ENCODE results near the gene TPRA1. TPM values are rescaled to one million over a fixed set of nuclear protein-coding genes. Genes with fewer than 3 reads are reported as not detected.

Gene TPRA1
- total RNA-seq, 4 donors from 2014 or later: 19.9 to 43.1 (median 33.1) TPM

DNA sequence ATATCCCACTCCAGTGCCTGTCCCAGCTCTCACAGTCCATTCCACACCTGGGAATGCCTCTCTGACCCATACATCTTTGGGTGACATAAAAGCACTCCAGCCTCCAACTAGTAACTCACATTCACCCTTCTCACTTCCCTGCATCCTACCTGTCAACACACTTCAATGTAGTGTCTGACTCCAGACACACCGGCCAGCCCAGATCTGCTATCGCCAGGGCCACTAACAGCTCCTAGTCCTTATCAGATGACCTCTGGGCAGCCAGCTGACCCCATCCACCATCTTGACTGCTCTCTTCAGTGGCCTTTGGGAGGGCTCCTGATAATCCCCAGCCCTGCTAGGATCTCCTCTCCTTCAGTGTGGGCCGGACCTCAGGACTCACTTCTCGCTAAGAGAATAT, 4.8 kb upstream of the TPRA1 start:
- Histone ChIP-seq H3K27ac (replicated peaks in 1 of 4) (no peak overlapping the region), H3K4me1 (peaks cover 16 to 31% (median 28%) of the 10 kb centered on the region in 4 donors), H3K4me3 (no peak overlapping the region), H3K27me3 (no peaks in the 10 kb centered on the region), H3K9me3 (no peaks in the 10 kb centered on the region), H3K36me3 (peaks cover 0 to 3% (median 0%) of the 10 kb centered on the region in 4 donors)
- no peak for DNase-seq (ENCODE audit: extremely low spot score)
- intact Hi-C loops (cut with DNase I): no loop called here
- WGBS: 68% methylated on average over 4 of the region's 4 CpGs
- TF ChIP-seq POLR2A (IDR thresholded peaks at IDR 0.05; ENCODE audit: low read depth): no peak
- no peak for TF ChIP-seq POLR2AphosphoS5 (IDR thresholded peaks at IDR 0.05)
- no peak for TF ChIP-seq EP300 (IDR thresholded peaks at IDR 0.05)
- TF ChIP-seq, protein P1, sequence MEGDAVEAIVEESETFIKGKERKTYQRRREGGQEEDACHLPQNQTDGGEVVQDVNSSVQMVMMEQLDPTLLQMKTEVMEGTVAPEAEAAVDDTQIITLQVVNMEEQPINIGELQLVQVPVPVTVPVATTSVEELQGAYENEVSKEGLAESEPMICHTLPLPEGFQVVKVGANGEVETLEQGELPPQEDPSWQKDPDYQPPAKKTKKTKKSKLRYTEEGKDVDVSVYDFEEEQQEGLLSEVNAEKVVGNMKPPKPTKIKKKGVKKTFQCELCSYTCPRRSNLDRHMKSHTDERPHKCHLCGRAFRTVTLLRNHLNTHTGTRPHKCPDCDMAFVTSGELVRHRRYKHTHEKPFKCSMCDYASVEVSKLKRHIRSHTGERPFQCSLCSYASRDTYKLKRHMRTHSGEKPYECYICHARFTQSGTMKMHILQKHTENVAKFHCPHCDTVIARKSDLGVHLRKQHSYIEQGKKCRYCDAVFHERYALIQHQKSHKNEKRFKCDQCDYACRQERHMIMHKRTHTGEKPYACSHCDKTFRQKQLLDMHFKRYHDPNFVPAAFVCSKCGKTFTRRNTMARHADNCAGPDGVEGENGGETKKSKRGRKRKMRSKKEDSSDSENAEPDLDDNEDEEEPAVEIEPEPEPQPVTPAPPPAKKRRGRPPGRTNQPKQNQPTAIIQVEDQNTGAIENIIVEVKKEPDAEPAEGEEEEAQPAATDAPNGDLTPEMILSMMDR (IDR thresholded peaks at IDR 0.05): no peak

DNA sequence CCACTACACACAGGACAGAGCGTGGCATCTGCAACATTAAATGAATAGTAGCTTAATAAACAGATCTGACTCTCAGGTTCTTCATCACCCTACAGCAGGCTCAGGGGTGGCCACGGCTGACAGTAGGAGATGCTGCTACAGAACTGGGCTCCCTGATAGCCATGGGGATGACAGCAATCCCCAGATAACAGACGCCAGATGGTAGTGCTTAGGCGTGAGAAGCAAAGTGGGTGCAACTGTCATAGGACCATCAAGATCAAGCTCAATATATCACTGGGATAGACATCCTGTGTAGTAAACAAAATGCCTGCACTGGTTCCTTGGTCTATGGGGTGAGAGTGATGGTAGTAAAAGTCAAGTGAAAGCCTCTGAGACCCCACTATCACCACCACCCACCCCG, 2.6 kb upstream of the TPRA1 start:
- H3K4me1 ChIP-seq: peaks cover 27 to 35% (median 34%) of the 10 kb centered on the region in 4 donors
- no peak for DNase-seq (ENCODE audit: extremely low spot score)
- no peaks in the 10 kb centered on the region for H3K36me3 ChIP-seq
- intact Hi-C loops (cut with DNase I): no loop called here
- H3K9me3 ChIP-seq: no peaks in the 10 kb centered on the region
- H3K4me3 ChIP-seq: no peak overlapping the region
- H3K27ac ChIP-seq (replicated peaks in 1 of 4): no peak overlapping the region
- H3K27me3 ChIP-seq: no peaks in the 10 kb centered on the region
- 87% methylated on average over 5 of the region's 5 CpGs for WGBS
- no peak for TF ChIP-seq EP300 (IDR thresholded peaks at IDR 0.05)
- TF ChIP-seq POLR2A (IDR thresholded peaks at IDR 0.05; ENCODE audit: low read depth): no peak
- TF ChIP-seq POLR2AphosphoS5 (IDR thresholded peaks at IDR 0.05): no peak
- TF ChIP-seq, protein P1 (IDR thresholded peaks at IDR 0.05): no peak

DNA sequence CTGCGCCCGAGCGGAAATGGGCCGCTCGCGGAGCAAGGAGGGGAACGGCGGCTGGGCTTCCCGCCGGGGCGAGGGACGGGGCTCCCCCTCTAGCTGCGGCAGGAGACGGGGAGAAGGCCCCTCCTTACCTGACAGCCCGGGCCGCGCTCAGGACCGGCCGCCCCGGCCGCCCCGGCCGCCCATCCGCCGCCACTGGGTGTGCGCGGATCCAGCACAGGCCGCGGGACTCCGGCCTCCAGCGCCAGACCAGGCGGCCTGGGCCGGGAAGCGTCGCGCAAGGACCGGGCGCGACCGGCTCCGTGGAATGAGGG, 296 bp downstream of the TPRA1 start:
- TF ChIP-seq POLR2AphosphoS5 (IDR thresholded peaks at IDR 0.05) (no peak), POLR2A (IDR thresholded peaks at IDR 0.05; ENCODE audit: low read depth) (no peak), EP300 (IDR thresholded peaks at IDR 0.05) (no peak)
- TF ChIP-seq, protein P1 (IDR thresholded peaks at IDR 0.05): no peak
- no peak for DNase-seq (ENCODE audit: extremely low spot score)
- Histone ChIP-seq H3K27me3 (no peaks in the 10 kb centered on the region), H3K27ac (replicated peaks in 1 of 4) (peak overlapping the region; percentile 88 to 97 (median 94)), H3K4me1 (peaks cover 39 to 57% (median 56%) of the 10 kb centered on the region in 4 donors), H3K36me3 (peaks cover 0 to 3% (median 0%) of the 10 kb centered on the region in 4 donors), H3K9me3 (no peaks in the 10 kb centered on the region), H3K4me3 (peak overlapping the region; percentile 87 to 97 (median 92))
- 0% methylated on average over 9 of the region's 41 CpGs for WGBS
- intact Hi-C loops (cut with DNase I): no loop called here

DNA sequence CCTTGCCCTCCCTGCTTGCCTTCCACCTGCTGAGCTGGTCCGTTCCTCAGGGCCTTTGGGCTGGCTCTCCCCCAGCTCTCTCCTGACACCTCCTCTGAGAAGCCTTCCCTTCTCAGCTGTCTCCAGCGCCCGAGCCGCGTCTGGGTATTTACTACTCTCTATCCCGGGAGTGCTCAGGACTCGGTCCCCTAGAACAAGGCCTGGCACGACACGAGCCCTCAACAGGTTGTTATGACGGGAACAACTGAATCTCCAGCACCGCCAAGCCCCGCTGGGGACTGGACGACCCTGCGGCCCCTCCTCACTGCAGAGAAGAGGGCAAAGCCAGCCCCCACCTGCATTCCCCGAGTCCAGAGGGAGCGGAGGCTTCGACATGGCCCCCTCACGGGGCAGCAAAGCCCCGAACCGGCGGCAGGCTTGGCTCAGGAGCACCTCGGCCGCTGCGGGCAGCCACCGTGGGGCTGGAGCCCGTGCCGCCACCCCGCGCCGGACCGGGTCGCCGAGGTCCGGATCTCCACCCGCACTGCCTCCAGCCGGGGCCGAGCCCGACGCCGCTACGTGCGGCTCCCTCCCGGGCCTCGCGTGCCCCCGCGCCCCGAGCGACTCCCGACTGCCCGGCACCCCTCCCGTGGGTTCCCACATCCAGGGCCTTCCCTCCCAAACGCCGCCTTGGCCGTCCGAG, 792 bp downstream of the TPRA1 start:
- H3K27me3 ChIP-seq: no peaks in the 10 kb centered on the region
- WGBS: 0% methylated on average over 15 of the region's 56 CpGs
- peaks cover 43 to 62% (median 61%) of the 10 kb centered on the region in 4 donors for H3K4me1 ChIP-seq
- intact Hi-C loops (cut with DNase I): no loop called here
- peak overlapping the region; percentile 87 to 97 (median 92) for H3K4me3 ChIP-seq
- TF ChIP-seq EP300 (IDR thresholded peaks at IDR 0.05): no peak
- no peak for TF ChIP-seq POLR2A (IDR thresholded peaks at IDR 0.05; ENCODE audit: low read depth)
- no peak for TF ChIP-seq POLR2AphosphoS5 (IDR thresholded peaks at IDR 0.05)
- DNase-seq (ENCODE audit: extremely low spot score): no peak
- no peaks in the 10 kb centered on the region for H3K9me3 ChIP-seq
- H3K36me3 ChIP-seq: peaks cover 0 to 3% (median 0%) of the 10 kb centered on the region in 4 donors
- peak overlapping the region; percentile 88 to 97 (median 94) for H3K27ac ChIP-seq (replicated peaks in 1 of 4)

DNA sequence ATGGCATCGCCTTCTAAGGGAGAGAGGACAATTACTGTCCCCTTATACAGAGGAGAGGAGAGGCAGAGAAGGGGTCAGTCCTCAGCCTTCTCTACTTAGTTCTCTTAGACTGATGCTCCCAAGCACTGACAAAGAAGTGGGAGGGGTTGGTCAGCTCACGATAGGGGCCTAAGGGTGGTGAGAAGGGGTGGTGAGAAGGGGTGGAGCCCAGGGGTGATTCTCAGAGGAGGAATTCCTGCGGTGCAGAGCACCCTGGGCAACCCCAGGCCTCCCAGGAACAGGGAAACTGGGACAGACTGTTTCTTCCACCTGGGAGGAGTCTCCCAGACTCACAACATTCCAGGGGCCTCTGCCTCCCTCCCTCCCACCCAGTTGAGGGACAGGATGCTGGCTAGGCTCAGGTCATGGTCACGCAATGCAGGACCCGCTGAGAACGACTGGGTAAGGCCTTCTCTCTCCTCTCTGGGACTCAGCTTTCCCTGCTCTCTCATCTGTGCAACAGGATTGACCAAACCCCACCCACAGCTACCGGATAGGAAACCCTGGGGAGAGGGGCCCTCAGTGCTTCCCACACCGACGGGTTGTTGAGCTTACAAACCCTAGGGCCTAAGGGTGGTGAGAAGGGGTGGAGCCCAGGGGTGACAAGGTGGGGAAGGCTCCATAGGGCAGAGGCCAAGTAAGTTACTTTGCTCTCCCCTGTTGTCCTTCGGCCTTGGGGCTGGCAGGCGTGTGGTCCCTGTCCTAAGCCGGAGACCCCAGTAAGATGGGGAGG, 1.5 kb downstream of the TPRA1 start:
- H3K36me3 ChIP-seq: peaks cover 0 to 3% (median under 1%) of the 10 kb centered on the region in 4 donors
- peaks cover 43 to 65% (median 62%) of the 10 kb centered on the region in 4 donors for H3K4me1 ChIP-seq
- intact Hi-C loops (cut with DNase I): no loop called here
- no peaks in the 10 kb centered on the region for H3K27me3 ChIP-seq
- TF ChIP-seq EP300 (IDR thresholded peaks at IDR 0.05): no peak
- TF ChIP-seq POLR2A (IDR thresholded peaks at IDR 0.05; ENCODE audit: low read depth): no peak
- TF ChIP-seq POLR2AphosphoS5 (IDR thresholded peaks at IDR 0.05): no peak
- TF ChIP-seq, protein P1 (IDR thresholded peaks at IDR 0.05): no peak
- no peak for DNase-seq (ENCODE audit: extremely low spot score)
- H3K4me3 ChIP-seq: peak overlapping the region; percentile 87 to 97 (median 92)
- peak overlapping the region; percentile 88 to 97 (median 94) for H3K27ac ChIP-seq (replicated peaks in 1 of 4)
- H3K9me3 ChIP-seq: no peaks in the 10 kb centered on the region
- 14% methylated on average over 9 of the region's 12 CpGs for WGBS

Data from esophagus muscularis mucosa (tissue), 4 donors.